ENCODE data around the gene NRBP1.

The NRBP1 gene

GRCh38 chr2:27489498-27490397 lies 61.3 kb downstream of the NRBP1 start, which contains the start of gene IFT172:
Gene IFT172 (minus strand): TSS chr2:27489743. CDS start chr2:27489653, 90 bp downstream.
- peak; percentile 82 for DNase-seq
